NCI-H2107 (cell line): ENCODE measurements around the gene EED.
"Not testable (repeated sequence)": the region's sequence is repeated elsewhere in the genome, so short reads cannot be mapped to it uniquely, and the experiment has no call there.

Experiments used
- DNase-seq: peaks from one replicate; lab custom pipeline; 2025; lab: John Stamatoyannopoulos, UW

EED gene

DNA sequence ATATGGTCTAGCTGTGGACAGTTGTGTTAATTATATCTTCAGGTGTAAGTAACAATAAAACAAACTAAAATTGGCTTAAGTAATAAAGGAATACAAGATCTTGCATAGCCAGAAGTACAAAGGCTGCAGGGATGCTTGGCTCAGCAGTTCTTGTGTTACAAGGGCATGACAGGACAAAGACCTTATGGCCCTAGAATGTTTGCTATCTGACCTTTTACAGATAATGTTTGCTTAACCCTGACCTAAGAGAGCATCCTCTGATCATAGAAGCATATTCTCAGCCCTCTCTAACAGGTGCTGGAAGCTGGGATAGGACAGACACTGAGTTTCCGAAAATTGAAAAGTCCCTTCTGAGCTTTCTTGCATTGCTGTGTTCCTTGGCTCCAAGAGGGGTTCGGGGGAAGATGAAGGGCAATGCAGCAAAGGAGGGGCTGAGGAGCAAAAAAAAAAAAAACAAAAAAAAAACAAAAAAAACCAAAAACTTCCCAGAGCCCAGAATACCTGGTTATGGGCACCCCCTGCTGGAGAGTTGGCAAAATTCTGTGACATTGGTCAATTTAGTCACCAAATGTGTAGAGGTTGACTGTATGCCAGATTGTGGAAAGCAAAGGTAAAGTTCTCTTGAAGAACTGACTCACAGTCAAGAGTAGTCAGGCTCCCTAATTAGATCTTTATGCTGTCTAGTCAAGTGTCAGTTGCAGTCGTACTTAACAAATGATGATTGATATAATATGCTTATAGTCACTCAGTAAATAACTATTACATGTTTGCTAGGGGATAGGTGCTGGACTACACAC lies 47.1 kb downstream of the EED start:
- DNase-seq: no peak

DNA sequence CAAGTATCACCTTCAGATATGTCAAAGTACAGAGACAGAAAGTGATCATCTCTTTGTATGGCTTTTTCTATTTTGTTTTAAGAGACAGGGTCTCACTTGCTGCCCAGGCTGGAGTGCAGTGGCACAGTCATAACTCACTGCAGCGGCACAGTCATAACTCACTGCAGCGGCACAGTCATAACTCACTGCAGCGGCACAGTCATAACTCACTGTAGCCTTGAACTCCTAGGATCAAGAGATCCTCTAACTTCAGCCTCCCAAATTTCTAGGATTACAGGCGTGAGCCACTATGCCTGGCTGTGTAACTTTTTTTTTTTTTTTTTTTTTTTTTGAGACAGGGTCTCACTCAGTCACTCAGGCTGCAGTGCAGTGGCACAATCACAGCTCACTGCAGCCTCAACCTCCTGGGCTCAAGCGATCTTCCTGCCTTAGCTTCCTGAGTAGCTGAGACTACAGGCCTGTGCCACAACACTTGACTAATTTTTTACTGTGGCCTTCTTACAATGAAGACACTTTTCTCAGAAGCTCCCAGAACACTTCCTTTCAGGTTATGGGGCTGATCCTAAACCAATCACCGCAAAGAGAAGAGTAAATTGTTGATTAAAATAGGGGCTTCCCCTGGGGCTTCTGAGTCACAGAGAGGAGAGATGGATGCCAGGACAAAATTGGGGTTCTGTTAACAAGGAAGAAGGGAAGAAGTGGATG lies 48.5 kb downstream of the EED start:
- DNase-seq: no peak

DNA sequence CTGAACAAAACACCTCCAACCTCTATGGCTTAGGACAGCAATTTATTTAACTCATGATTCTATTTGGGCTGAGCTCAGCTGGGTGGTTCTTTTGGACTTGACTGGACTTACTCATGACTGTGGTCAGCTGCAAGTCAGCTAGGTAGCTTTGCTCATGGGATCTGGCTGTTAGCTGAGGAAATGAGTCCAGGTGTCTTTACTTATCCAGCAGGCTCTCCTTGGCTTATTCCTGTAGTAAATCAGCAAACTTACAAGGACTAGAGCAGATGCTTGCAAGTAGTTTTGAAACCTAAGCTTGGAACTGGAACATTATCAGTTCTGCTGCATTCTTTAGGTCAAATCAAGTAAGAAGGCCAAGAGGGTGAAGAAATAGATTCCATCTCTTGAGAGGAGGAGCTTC lies 49.5 kb downstream of the EED start:
- DNase-seq: no peak

DNA sequence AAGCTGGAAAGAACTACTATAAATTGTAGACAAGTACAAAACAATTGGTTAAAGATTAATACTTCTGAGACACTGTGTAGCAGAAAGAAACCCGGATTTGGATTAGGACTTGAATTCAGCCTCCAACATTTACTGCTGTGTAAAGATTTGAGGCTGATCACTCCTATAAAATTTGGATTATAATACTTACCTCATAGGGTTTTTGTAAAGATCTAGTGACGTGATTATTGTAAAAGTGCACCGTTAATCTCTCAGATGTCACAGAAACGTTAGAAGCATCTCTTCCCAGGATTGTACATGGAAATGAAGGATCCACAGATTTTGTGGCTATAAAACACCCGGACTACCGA lies 57.2 kb downstream of the EED start:
- no peak for DNase-seq

DNA sequence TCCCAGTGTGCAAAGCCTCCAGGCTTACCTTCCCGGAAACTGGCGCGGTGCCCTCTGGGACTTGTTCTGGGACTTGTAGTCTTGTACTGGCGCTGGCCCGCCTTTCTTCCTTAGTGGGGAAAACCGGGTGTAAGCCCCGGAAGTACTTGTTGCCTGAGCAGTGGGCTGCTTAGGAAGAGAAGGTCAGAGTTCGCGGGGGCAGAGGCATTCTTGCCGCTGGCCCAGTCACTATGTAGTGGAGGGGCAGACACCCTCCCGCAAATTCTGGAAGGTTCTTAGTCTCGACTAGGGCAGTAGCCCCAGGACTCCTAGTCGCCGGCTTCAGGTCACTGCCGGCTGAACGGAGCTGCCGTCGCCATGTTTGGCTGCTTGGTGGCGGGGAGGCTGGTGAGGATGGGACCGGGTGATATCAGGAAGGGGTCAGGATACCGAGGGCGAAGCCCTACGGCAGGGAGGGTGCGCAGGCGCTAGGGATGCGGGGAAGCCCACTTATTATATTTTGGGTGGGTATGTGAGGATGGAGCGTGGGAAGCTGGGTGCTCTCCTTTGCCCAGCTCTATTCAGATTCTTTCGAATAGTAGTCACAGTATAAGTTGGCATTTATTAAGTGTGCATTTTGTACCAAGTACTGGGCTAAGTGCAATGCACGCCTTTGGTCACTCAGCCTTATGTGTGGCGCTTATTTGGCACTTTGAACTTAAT lies 57.7 kb downstream of the EED start, which contains the start of gene HIKESHI:
Gene HIKESHI, plus strand, starts transcription at position 149 of the 702 bp plus-strand sequence. Its CDS starts 209 bp downstream, at position 358.
- DNase-seq: peak; percentile 94

DNA sequence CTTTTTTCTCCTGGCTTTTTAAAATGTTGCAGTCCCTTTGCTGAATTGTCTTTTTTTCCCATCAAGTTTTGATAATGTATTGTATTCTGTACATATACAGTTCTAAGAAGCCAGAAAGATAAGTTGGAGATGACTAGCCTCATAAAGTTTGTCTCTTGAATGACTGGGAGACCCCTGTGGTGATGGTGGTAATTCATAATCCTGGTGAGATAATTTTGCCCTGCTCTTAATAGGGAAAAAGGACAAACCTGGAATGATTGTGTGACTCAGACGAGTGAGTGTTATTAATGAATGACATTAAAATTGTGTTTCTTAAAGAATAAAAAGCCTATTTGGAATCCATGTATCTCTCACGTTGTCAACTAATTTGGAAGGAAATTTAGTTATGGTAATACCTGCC lies 58.7 kb downstream of the EED start:
- no peak for DNase-seq

DNA sequence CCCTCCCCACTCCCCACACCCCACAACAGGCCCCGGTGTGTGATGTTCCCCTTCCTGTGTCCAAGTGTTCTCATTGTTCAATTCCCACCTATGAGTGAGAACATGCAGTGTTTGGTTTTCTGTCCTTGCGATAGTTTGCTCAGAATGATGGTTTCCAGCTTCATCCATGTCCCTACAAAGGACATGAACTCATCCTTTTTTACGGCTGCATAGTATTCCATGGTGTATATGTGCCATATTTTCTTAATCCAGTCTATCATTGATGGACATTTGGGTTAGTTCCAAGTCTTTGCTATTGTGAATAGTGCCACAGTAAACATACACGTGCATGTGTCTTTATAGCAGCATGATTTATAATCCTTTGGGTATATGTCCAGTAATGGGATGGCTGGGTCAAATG lies 64.2 kb downstream of the EED start:
- not testable (repeated sequence) for DNase-seq

DNA sequence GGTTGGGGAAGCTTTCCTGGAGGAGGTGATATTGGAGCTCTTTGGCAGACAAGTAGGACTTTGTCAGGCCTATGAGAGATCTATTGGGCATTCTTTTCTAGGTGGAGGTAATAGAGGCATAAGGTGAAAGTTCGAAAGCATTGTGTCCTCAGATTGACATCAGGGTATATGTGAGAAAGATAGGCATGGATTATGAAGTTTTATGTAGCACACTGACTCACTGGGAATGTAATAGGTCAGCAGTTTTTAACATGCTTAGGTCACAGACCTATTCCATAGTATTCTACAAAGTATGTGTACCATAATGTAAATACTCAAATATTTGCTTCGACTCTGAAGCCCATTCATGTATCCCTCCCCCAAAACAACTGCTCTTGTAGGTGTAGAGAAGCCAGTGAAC lies 69.2 kb downstream of the EED start:
- DNase-seq: no peak

DNA sequence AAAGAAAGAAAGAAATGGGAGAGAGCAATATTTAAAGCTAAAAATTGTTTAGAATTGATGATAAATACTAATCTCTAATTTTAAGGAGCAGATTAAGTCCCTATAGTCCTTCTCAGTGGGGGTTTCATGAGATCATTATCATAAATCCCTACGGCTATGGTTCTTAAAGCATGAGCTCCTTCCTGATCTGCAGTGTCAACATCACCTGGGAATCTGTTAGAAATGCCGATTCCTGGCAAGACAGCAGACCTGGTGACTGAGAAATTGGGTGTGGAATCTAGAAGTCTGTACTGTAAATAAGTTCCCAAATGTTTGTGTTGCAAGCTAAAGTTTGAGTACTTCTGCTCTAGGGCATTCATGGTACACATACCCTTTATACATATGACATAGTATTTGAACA lies 70.1 kb downstream of the EED start:
- DNase-seq: no peak
